Neural crest cell (in vitro differentiated cells): Measurements from ENCODE around the gene MC1R. TPM values are rescaled to one million over a fixed set of nuclear protein-coding genes. Genes with fewer than 3 reads are reported as not detected.
"Not testable (repeated sequence)": the region's sequence is repeated elsewhere in the genome, so short reads cannot be mapped to it uniquely, and the experiment has no call there.

Experiments used
- DNase-seq: peaks from one replicate; pipeline ENCODE4 v3.0.0; 2021; ENCODE audit warnings: low read depth, mixed read lengths, low spot score
- H3K27ac Mint-ChIP-seq: one replicate; pipeline ENCODE4 v1.8.0; 2021; ENCODE audit warnings: mild to moderate bottlenecking, mixed read lengths; ENCODE audit not compliant: unreplicated experiment
- H3K27me3 Mint-ChIP-seq: 2 replicates; pipeline ENCODE4 v1.8.0; 2021; ENCODE audit warnings: low read depth, mild to moderate bottlenecking, mixed read lengths
- H3K36me3 Mint-ChIP-seq: 2 replicates; pipeline ENCODE4 v1.8.0; 2021; ENCODE audit warnings: low read depth, mild to moderate bottlenecking, mixed read lengths
- H3K4me1 Mint-ChIP-seq: 2 replicates; pipeline ENCODE4 v1.8.0; 2021; ENCODE audit warnings: mixed read lengths
- H3K4me3 Mint-ChIP-seq: one replicate; pipeline ENCODE4 v1.8.0; 2021; ENCODE audit warnings: mild to moderate bottlenecking, mixed read lengths
- H3K9me3 Mint-ChIP-seq: 2 replicates; pipeline ENCODE4 v1.8.0; 2021; ENCODE audit warnings: mixed read lengths
- total RNA-seq: library from RNA; stranded (reverse); gene quantifications from 2 replicates; pipeline ENCODE4 v1.2.1, GENCODE V29; 2021
- TF ChIP-seq, protein P1 (sequence below): fragments of 200-600 bp; sonication (generic); conservative IDR thresholded peaks from 2 replicates; pipeline ENCODE4 v1.5.0; 2021; ENCODE audit warnings: antibody characterized with exemption, mild to moderate bottlenecking

Gene MC1R
- total RNA-seq, 1 donor from 2014 or later, result 8.3 TPM

DNA sequence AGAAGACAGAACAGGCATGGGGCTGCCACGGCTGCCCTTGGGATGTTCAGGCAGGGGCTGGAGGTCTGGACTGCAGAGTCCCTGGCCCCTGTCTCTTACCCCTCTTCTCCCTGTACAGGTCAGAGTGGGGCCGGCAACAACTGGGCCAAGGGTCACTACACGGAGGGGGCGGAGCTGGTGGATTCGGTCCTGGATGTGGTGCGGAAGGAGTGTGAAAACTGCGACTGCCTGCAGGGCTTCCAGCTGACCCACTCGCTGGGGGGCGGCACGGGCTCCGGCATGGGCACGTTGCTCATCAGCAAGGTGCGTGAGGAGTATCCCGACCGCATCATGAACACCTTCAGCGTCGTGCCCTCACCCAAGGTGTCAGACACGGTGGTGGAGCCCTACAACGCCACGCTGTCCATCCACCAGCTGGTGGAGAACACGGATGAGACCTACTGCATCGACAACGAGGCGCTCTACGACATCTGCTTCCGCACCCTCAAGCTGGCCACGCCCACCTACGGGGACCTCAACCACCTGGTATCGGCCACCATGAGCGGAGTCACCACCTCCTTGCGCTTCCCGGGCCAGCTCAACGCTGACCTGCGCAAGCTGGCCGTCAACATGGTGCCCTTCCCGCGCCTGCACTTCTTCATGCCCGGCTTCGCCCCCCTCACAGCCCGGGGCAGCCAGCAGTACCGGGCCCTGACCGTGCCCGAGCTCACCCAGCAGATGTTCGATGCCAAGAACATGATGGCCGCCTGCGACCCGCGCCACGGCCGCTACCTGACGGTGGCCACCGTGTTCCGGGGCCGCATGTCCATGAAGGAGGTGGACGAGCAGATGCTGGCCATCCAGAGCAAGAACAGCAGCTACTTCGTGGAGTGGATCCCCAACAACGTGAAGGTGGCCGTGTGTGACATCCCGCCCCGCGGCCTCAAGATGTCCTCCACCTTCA, 16.2 kb downstream of the MC1R start:
- no peak for DNase-seq
- peaks cover 24% of the 10 kb centered on the region for H3K36me3 Mint-ChIP-seq
- no peak overlapping the region for H3K27ac Mint-ChIP-seq
- no peaks in the 10 kb centered on the region for H3K4me1 Mint-ChIP-seq
- H3K9me3 Mint-ChIP-seq, result no peaks in the 10 kb centered on the region
- H3K27me3 Mint-ChIP-seq, result no peaks in the 10 kb centered on the region
- TF ChIP-seq, protein P1, sequence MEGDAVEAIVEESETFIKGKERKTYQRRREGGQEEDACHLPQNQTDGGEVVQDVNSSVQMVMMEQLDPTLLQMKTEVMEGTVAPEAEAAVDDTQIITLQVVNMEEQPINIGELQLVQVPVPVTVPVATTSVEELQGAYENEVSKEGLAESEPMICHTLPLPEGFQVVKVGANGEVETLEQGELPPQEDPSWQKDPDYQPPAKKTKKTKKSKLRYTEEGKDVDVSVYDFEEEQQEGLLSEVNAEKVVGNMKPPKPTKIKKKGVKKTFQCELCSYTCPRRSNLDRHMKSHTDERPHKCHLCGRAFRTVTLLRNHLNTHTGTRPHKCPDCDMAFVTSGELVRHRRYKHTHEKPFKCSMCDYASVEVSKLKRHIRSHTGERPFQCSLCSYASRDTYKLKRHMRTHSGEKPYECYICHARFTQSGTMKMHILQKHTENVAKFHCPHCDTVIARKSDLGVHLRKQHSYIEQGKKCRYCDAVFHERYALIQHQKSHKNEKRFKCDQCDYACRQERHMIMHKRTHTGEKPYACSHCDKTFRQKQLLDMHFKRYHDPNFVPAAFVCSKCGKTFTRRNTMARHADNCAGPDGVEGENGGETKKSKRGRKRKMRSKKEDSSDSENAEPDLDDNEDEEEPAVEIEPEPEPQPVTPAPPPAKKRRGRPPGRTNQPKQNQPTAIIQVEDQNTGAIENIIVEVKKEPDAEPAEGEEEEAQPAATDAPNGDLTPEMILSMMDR, result no peak
- H3K4me3 Mint-ChIP-seq, result peak overlapping the region; percentile 19

DNA sequence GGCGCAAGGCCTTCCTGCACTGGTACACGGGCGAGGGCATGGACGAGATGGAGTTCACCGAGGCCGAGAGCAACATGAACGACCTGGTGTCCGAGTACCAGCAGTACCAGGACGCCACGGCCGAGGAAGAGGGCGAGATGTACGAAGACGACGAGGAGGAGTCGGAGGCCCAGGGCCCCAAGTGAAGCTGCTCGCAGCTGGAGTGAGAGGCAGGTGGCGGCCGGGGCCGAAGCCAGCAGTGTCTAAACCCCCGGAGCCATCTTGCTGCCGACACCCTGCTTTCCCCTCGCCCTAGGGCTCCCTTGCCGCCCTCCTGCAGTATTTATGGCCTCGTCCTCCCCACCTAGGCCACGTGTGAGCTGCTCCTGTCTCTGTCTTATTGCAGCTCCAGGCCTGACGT, 17.0 kb downstream of the MC1R start:
- H3K9me3 Mint-ChIP-seq, DNase-seq: not testable (repeated sequence)
- peak overlapping the region; percentile 44 for H3K4me3 Mint-ChIP-seq

DNA sequence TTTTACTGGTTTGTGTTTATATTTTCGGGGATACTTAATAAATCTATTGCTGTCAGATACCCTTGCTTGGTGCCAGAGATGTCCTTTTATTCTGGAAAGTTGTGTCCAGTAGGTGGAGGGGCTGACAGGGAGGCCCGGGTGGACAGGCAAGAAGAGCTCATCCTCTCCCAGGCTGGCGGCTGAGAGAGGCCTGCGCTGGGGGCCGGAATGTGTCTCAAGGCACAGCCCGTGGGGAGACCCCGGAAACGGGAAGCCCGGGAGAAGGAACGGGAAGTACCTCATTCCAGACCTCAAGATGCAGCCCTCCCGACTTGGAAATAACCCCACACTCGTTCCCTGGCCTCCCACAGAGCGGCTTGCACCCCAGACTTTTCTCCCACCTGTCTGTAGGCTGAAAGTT, 17.4 kb downstream of the MC1R start:
- Mint-ChIP-seq H3K27me3 (no peaks in the 10 kb centered on the region), H3K4me1 (no peaks in the 10 kb centered on the region), H3K27ac (no peak overlapping the region), H3K36me3 (peaks cover 21% of the 10 kb centered on the region), H3K4me3 (peak overlapping the region; percentile 44), H3K9me3 (no peaks in the 10 kb centered on the region)
- no peak for DNase-seq
- TF ChIP-seq, protein P1, result no peak

More for the DNA sequence above, 17.0 kb downstream of the MC1R start:
- H3K27ac Mint-ChIP-seq, H3K4me1 Mint-ChIP-seq, H3K27me3 Mint-ChIP-seq: not testable (repeated sequence)
- peaks cover 22% of the 10 kb centered on the region for H3K36me3 Mint-ChIP-seq

DNA sequence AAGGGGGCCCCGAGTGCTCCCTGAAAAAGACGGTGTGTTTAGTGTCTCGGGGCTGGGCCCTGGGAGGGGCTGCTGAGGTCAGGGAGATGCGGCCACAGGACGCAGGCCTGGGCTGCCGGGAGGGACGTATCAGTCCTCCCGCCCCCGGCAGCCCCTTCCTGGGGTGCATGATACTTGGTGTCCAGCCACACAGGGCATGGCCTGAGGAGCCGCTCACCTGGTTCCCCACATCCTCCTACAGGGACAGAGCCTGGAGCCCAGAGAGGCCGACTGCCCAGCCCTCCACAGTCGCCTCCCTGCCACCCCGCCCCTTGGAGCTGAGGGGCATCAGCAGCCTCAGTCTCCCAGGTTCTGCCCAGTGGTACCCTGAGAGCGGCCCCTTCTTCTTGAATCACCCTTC, 17.8 kb downstream of the MC1R start:
- Mint-ChIP-seq H3K4me3 (no peak overlapping the region), H3K9me3 (no peaks in the 10 kb centered on the region), H3K27ac (no peak overlapping the region), H3K36me3 (peaks cover 16% of the 10 kb centered on the region), H3K27me3 (no peaks in the 10 kb centered on the region), H3K4me1 (no peaks in the 10 kb centered on the region)
- no peak for DNase-seq
- TF ChIP-seq, protein P1, result no peak

DNA sequence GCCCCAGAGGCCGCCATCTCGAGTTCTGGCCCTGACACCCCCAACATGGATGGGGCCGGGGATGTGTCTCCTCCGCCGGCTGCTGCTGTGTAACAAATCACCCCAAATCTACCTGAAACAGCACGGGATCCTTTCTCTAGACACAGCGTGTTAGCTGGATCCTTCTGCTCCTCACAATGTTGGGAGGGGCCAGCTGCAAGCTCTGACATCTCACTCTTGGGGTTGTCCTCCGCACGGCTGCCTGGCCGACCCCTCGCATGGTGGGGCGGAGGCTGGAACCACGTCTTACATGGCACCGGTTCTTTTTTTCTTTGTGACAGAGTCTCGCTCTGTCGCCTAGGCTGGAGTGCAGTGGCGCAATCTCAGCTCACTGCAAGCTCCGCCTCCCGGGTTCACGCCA, 18.3 kb downstream of the MC1R start:
- no peak for DNase-seq
- peaks cover 14% of the 10 kb centered on the region for H3K36me3 Mint-ChIP-seq
- H3K9me3 Mint-ChIP-seq, result no peaks in the 10 kb centered on the region
- H3K4me1 Mint-ChIP-seq, result no peaks in the 10 kb centered on the region
- no peaks in the 10 kb centered on the region for H3K27me3 Mint-ChIP-seq
- TF ChIP-seq, protein P1, result no peak
- H3K4me3 Mint-ChIP-seq, result peak overlapping the region; percentile 15
- no peak overlapping the region for H3K27ac Mint-ChIP-seq
